NCI-H82 (cell line): Measurements from ENCODE around the gene BLOC1S1.

Experiments used
- DNase-seq: peaks from one replicate; lab custom pipeline; 2025; lab: John Stamatoyannopoulos, UW

The BLOC1S1 gene

GRCh38 chr12:55694651-55695050 is 21.2 kb upstream of the BLOC1S1 start:
- DNase-seq, result no peak

GRCh38 chr12:55695349-55695748 is 20.5 kb upstream of the BLOC1S1 start:
- no peak for DNase-seq

GRCh38 chr12:55696141-55696540 is 19.7 kb upstream of the BLOC1S1 start:
- DNase-seq, result no peak

- no peak for DNase-seq
Measured at GRCh38 chr12:55696796-55697462, 18.9 kb upstream of the BLOC1S1 start.

GRCh38 chr12:55697686-55698085 is 18.2 kb upstream of the BLOC1S1 start:
- no peak for DNase-seq

GRCh38 chr12:55698241-55698955 is 17.4 kb upstream of the BLOC1S1 start:
- DNase-seq, result no peak

GRCh38 chr12:55698965-55699364 is 16.9 kb upstream of the BLOC1S1 start:
- no peak for DNase-seq

- no peak for DNase-seq
Measured at GRCh38 chr12:55699471-55700055, 16.3 kb upstream of the BLOC1S1 start.

GRCh38 chr12:55700255-55701018 is 15.4 kb upstream of the BLOC1S1 start:
- no peak for DNase-seq

GRCh38 chr12:55702861-55703260 is 13.0 kb upstream of the BLOC1S1 start:
- DNase-seq, result no peak

- no peak for DNase-seq
Measured at GRCh38 chr12:55703288-55703687, 12.6 kb upstream of the BLOC1S1 start.

- DNase-seq, result no peak
Measured at GRCh38 chr12:55703901-55704761, 11.7 kb upstream of the BLOC1S1 start.

- no peak for DNase-seq
Measured at GRCh38 chr12:55704824-55705718, 10.8 kb upstream of the BLOC1S1 start.

- DNase-seq, result peak; percentile 40
Measured at GRCh38 chr12:55705782-55706402, 10.0 kb upstream of the BLOC1S1 start.

- DNase-seq, result no peak
Measured at GRCh38 chr12:55706568-55707218, 9.2 kb upstream of the BLOC1S1 start.

GRCh38 chr12:55707219-55707671 is 8.6 kb upstream of the BLOC1S1 start:
- DNase-seq, result no peak

- DNase-seq, result peak; percentile 83
Measured at GRCh38 chr12:55707841-55708694, 7.8 kb upstream of the BLOC1S1 start, which contains the start of gene ITGA7. Gene ITGA7, minus strand, starts transcription at chr12:55707904. Its CDS starts 222 bp downstream, at chr12:55707682.

GRCh38 chr12:55708695-55709233 is 7.1 kb upstream of the BLOC1S1 start:
- no peak for DNase-seq
